Hepatocyte (in vitro differentiated cells): ENCODE results near the gene SLC25A21. TPM values are rescaled to one million over a fixed set of nuclear protein-coding genes. Genes with fewer than 3 reads are reported as not detected.
A peak's percentile ranks its signal among the peaks of the same experiment; 100 is the strongest.

ENCODE experiments used
- DNase-seq: peaks from one replicate; pipeline ENCODE4 v3.0.0-alpha.2; 2016; ENCODE audit warnings: low spot score
- H2AFZ ChIP-seq: fragments of 200-600 bp; sonication (generic); 2 replicates; pipeline ENCODE4 v1.6.0; 2016; ENCODE audit warnings: antibody characterized with exemption, mild to moderate bottlenecking
- H3K27ac ChIP-seq: fragments of 200-600 bp; sonication (generic); 2 replicates; pipeline ENCODE4 v1.5.1; 2016; ENCODE audit warnings: mild to moderate bottlenecking
- H3K27me3 ChIP-seq: fragments of 200-600 bp; sonication (generic); 2 replicates; pipeline ENCODE4 v1.6.1; 2016
- H3K36me3 ChIP-seq: fragments of 200-600 bp; sonication (generic); replicated peaks from 2 replicates; pipeline ENCODE4 v1.5.1; 2016; ENCODE audit warnings: low read depth; ENCODE audit not compliant: insufficient read depth
- H3K4me1 ChIP-seq: fragments of 200-600 bp; sonication (generic); 2 replicates; pipeline ENCODE4 v1.5.1; 2016; ENCODE audit warnings: mild to moderate bottlenecking, moderate library complexity; ENCODE audit not compliant: insufficient read depth
- H3K4me2 ChIP-seq: fragments of 200-600 bp; sonication (generic); 2 replicates; pipeline ENCODE4 v1.6.0; 2016
- H3K4me3 ChIP-seq: fragments of 200-600 bp; sonication (generic); 2 replicates; pipeline ENCODE4 v1.5.1; 2016; ENCODE audit warnings: mild to moderate bottlenecking
- H3K79me2 ChIP-seq: fragments of 200-600 bp; sonication (generic); 2 replicates; pipeline ENCODE4 v1.6.0; 2017; ENCODE audit warnings: mild to moderate bottlenecking
- H3K9me2 ChIP-seq: fragments of 200-600 bp; sonication (generic); replicated peaks from 2 replicates; pipeline ENCODE4 v1.6.0; 2017; ENCODE audit warnings: mild to moderate bottlenecking; ENCODE audit not compliant: insufficient read depth
- H3K9me3 ChIP-seq: fragments of 200-600 bp; sonication (generic); 2 replicates; pipeline ENCODE4 v1.5.1; 2016; ENCODE audit warnings: low read depth, mild to moderate bottlenecking
- H4K20me1 ChIP-seq: fragments of 200-600 bp; sonication (generic); 2 replicates; pipeline ENCODE4 v1.6.0; 2016; ENCODE audit warnings: mild to moderate bottlenecking; ENCODE audit not compliant: insufficient read depth, poor library complexity, severe bottlenecking
- EZH2 ChIP-seq: fragments of 200-600 bp; sonication (generic); IDR thresholded peaks from 2 replicates; pipeline ENCODE4 v1.6.1; 2016; ENCODE audit warnings: antibody characterized with exemption, mild to moderate bottlenecking, borderline replicate concordance
- EZH2phosphoT487 ChIP-seq: fragments of 200-600 bp; sonication (generic); IDR thresholded peaks from one replicate; pipeline ENCODE4 v1.6.1; 2018; ENCODE audit warnings: antibody characterized with exemption, mild to moderate bottlenecking, low read depth, moderate library complexity; ENCODE audit not compliant: unreplicated experiment, severe bottlenecking
- WGBS: methylation state at CpG from one replicate; pipeline ENCODE4 v1.1.6; 2016; ENCODE audit warnings: low lambda C conversion rate; ENCODE audit errors: missing lambda C conversion rate; 5-methylcytosine and 5-hydroxymethylcytosine counted together
- polyA plus RNA-seq: library from polyadenylated mRNA; unstranded; fragments of >200 nt; fragmentation: Nextera tagmentation; extraction: Ambion mirVana; gene quantifications from 2 replicates; pipeline ENCODE4 v1.2.1, GENCODE V29; 2016
- total RNA-seq: library from RNA; depleted of rRNA; stranded (reverse); fragments of >200 nt; gene quantifications from 2 replicates; pipeline ENCODE4 v1.2.3, GENCODE V29; 2014
- TF ChIP-seq, protein P1 (sequence below): fragments of 200-600 bp; sonication (generic); IDR thresholded peaks from 2 replicates; pipeline ENCODE4 v1.5.1; 2016; ENCODE audit warnings: antibody characterized with exemption, mild to moderate bottlenecking; ENCODE audit not compliant: poor library complexity

SLC25A21 gene
- total and polyA plus RNA-seq, 2 experiments from 2014 or later: 1.4 to 1.6 TPM

DNA sequence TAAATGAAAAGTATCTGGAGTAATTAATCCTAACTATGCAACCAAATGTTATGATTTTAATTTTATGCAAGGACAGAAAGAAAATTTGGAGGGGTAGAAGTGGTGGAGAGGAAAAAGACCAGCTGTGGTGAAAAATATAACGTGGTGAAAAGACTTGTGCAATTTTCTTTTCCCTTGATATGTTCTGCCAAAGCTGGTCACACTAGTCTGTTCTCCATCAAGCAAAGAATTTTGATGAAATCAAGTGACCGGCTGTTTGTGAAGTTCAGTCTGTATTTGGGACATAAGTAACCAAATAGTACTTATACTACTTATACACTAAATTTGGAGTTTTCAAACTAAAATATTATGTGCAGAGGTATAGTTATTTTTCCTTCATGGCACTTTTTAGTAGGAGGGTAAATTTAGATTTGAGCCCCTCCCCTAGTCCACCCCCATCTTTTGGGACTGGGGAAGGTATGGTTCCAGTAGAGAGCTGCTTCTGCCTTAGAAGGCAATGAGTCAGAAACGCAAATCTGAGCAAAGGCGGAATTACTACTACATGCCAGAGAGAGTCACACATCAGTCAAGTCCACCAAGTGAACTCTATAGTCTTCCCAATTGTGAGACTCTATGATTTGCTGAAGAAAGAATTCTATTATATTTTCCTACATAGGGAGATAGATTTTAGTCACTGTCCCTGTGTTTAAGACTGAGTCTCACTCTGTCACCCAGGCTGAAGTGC lies 229.7 kb downstream of the SLC25A21 start:
- Histone ChIP-seq H3K79me2 (no peaks in the 10 kb centered on the region), H3K27me3 (peaks cover 14% of the 10 kb centered on the region), H2AFZ (no peak overlapping the region), H3K4me2 (no peak overlapping the region), H4K20me1 (no peaks in the 10 kb centered on the region), H3K36me3 (no peaks in the 10 kb centered on the region), H3K4me3 (no peak overlapping the region), H3K9me2 (no peaks in the 10 kb centered on the region), H3K9me3 (no peaks in the 10 kb centered on the region), H3K4me1 (no peaks in the 10 kb centered on the region), H3K27ac (no peak overlapping the region)
- no peak for TF ChIP-seq EZH2phosphoT487
- WGBS: 87% methylated on average over 4 of the region's 4 CpGs
- no peak for DNase-seq

DNA sequence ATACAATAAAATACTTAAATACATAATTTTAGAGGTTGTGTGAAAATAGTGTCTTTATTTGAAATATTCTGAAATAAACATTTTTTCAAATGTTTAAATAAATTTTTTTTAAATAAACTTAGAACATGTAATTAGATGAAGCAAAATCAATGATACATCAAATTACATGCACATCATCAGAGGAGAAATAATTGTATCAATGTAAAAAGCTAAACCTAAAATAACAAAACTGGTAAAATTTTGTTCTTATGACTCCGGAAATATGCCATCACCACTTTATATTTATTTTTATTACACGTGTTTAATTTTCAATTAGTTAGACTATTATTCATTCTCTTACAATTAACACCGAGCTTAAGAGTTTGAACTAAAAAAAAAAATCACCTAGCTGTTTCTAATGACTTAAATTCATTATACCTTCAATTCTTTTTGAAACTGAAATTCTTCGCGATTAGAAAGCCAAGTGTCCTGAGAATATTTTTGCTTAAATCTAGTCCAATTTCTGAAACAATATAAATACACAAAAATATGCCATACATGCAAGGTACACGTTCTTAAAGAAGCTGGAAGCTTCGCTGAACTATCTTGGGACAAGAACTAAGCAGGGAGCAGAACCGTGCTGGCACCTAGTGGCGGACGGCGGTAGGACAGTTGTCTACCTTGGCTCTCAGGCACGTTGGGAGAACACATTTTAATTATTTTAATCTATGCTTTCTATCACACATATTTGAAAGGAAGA lies 230.5 kb downstream of the SLC25A21 start:
- TF ChIP-seq EZH2phosphoT487: no peak
- TF ChIP-seq, protein P1, sequence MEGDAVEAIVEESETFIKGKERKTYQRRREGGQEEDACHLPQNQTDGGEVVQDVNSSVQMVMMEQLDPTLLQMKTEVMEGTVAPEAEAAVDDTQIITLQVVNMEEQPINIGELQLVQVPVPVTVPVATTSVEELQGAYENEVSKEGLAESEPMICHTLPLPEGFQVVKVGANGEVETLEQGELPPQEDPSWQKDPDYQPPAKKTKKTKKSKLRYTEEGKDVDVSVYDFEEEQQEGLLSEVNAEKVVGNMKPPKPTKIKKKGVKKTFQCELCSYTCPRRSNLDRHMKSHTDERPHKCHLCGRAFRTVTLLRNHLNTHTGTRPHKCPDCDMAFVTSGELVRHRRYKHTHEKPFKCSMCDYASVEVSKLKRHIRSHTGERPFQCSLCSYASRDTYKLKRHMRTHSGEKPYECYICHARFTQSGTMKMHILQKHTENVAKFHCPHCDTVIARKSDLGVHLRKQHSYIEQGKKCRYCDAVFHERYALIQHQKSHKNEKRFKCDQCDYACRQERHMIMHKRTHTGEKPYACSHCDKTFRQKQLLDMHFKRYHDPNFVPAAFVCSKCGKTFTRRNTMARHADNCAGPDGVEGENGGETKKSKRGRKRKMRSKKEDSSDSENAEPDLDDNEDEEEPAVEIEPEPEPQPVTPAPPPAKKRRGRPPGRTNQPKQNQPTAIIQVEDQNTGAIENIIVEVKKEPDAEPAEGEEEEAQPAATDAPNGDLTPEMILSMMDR: peak; percentile 87
- no peak for TF ChIP-seq EZH2
- no peaks in the 10 kb centered on the region for H3K79me2 ChIP-seq
- H3K27me3 ChIP-seq: peaks cover 17% of the 10 kb centered on the region
- H3K36me3 ChIP-seq: no peaks in the 10 kb centered on the region
- H3K4me1 ChIP-seq: no peaks in the 10 kb centered on the region
- H3K9me2 ChIP-seq: no peaks in the 10 kb centered on the region
- no peak overlapping the region for H3K27ac ChIP-seq
- H2AFZ ChIP-seq: no peak overlapping the region
- no peaks in the 10 kb centered on the region for H4K20me1 ChIP-seq
- no peaks in the 10 kb centered on the region for H3K9me3 ChIP-seq
- H3K4me3 ChIP-seq: no peak overlapping the region
- H3K4me2 ChIP-seq: no peak overlapping the region
- DNase-seq: peak; percentile 80
- 15% methylated on average over 12 of the region's 12 CpGs for WGBS

DNA sequence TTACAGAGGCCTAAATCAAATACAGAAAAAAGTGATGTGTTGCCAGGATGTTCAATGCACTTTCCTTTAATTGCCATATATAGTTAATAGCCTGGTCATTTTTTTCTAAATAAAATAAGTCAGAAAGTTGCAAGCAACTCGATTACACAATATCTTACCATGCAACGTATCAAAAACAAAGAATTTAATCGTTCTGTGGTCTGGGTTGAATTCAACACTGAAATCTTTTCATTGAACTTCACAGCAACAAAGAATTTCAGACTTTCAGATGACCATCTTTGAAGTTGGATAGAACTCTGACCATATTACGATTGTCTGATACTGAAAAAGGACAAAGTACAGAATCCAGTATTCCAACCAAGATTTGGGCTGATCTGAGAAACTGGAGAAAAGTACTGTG lies 231.9 kb downstream of the SLC25A21 start:
- TF ChIP-seq, protein P1: no peak
- TF ChIP-seq EZH2: no peak
- TF ChIP-seq EZH2phosphoT487: no peak

DNA sequence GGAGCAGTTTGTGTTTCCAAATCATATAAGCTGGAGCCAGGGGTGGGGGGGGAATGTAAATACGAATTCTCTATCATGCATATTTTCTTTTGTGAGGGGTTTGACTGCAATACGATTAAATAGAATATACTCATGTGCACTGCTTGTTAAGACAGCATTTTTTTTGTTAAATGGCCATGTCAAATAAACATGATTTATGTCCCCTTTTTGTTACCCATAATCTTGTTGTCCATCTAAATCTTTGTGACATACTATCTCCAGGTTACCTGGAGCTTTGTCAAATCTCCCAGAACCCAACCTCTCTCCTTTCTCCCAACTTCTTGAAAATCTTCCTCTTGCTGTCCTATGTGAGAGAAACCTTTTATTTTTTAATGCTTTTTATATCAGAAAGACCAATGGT lies 233.1 kb downstream of the SLC25A21 start:
- no peaks in the 10 kb centered on the region for H3K9me3 ChIP-seq
- no peak overlapping the region for H3K4me3 ChIP-seq
- H3K27ac ChIP-seq: no peak overlapping the region
- no peaks in the 10 kb centered on the region for H3K36me3 ChIP-seq
- H4K20me1 ChIP-seq: no peaks in the 10 kb centered on the region
- TF ChIP-seq EZH2phosphoT487 (no peak), EZH2 (no peak)
- TF ChIP-seq, protein P1: no peak
- WGBS: 85% methylated on average over 2 of the region's 2 CpGs
- no peak for DNase-seq
- no peaks in the 10 kb centered on the region for H3K9me2 ChIP-seq
- H3K27me3 ChIP-seq: peaks cover 17% of the 10 kb centered on the region
- no peak overlapping the region for H2AFZ ChIP-seq
- H3K4me1 ChIP-seq: no peaks in the 10 kb centered on the region
- no peak overlapping the region for H3K4me2 ChIP-seq
- no peaks in the 10 kb centered on the region for H3K79me2 ChIP-seq

More for the DNA sequence above, 231.9 kb downstream of the SLC25A21 start:
- H3K4me3 ChIP-seq: no peak overlapping the region
- H3K4me2 ChIP-seq: no peak overlapping the region
- H3K27ac ChIP-seq: no peak overlapping the region
- H3K36me3 ChIP-seq: no peaks in the 10 kb centered on the region
- H3K79me2 ChIP-seq: no peaks in the 10 kb centered on the region
- H3K4me1 ChIP-seq: no peaks in the 10 kb centered on the region
- H3K9me2 ChIP-seq: no peaks in the 10 kb centered on the region
- 81% methylated on average over 4 of the region's 4 CpGs for WGBS
- no peak overlapping the region for H2AFZ ChIP-seq
- no peak for DNase-seq
- H3K27me3 ChIP-seq: peaks cover 23% of the 10 kb centered on the region
- no peaks in the 10 kb centered on the region for H4K20me1 ChIP-seq
- H3K9me3 ChIP-seq: no peaks in the 10 kb centered on the region
